Measurements from ENCODE around the gene CDHR1. TPM values are rescaled to one million over a fixed set of nuclear protein-coding genes. Genes with fewer than 3 reads are reported as not detected.
A peak's percentile ranks its signal among the peaks of the same experiment; 100 is the strongest.
"Not testable (repeated sequence)": the region's sequence is repeated elsewhere in the genome, so short reads cannot be mapped to it uniquely, and the experiment has no call there.

Gene CDHR1
- total RNA-seq, 1 experiment from 2014 or later = not detected

- Mint-ChIP-seq H3K27me3 (ENCODE audit: insufficient read depth, unreplicated experiment) (no peaks in the 10 kb centered on the region), H3K9me3 (ENCODE audit: unreplicated experiment) (no peaks in the 10 kb centered on the region), H3K27ac (ENCODE audit: low read depth, unreplicated experiment) (no peak overlapping the region), H3K4me3 (ENCODE audit: unreplicated experiment) (no peak overlapping the region), H3K36me3 (ENCODE audit: insufficient read depth, unreplicated experiment) (no peaks in the 10 kb centered on the region), H3K4me1 (ENCODE audit: insufficient read depth, unreplicated experiment) (peaks cover under 1% of the 10 kb centered on the region)
- intact Hi-C loops (cut with micrococcal nuclease) = no loop called here
- CTCF ChIA-PET = no interaction called here
- DNase-seq (ENCODE audit: unreplicated experiment) = peak; percentile 97
- no TSS peak for BruUV-seq (replicated peaks)
- POLR2A ChIA-PET = interaction anchor here (0.6 to 1.5 kb wide), 9 partner anchors 15 to 179 kb away, joined by 3 to 8 read pairs (median 4); partner anchors contain the start of genes CCSER2 and GHITM
- TF ChIP-seq, protein P1, sequence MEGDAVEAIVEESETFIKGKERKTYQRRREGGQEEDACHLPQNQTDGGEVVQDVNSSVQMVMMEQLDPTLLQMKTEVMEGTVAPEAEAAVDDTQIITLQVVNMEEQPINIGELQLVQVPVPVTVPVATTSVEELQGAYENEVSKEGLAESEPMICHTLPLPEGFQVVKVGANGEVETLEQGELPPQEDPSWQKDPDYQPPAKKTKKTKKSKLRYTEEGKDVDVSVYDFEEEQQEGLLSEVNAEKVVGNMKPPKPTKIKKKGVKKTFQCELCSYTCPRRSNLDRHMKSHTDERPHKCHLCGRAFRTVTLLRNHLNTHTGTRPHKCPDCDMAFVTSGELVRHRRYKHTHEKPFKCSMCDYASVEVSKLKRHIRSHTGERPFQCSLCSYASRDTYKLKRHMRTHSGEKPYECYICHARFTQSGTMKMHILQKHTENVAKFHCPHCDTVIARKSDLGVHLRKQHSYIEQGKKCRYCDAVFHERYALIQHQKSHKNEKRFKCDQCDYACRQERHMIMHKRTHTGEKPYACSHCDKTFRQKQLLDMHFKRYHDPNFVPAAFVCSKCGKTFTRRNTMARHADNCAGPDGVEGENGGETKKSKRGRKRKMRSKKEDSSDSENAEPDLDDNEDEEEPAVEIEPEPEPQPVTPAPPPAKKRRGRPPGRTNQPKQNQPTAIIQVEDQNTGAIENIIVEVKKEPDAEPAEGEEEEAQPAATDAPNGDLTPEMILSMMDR (IDR thresholded peaks at IDR 0.05; ENCODE audit: unreplicated experiment) = no peak
Measured at GRCh38 chr10:84179059-84179710, 15.2 kb upstream of the CDHR1 start.

- DNase-seq (ENCODE audit: unreplicated experiment); H3K36me3 Mint-ChIP-seq (ENCODE audit: insufficient read depth, unreplicated experiment); H3K4me1 Mint-ChIP-seq (ENCODE audit: insufficient read depth, unreplicated experiment); intact Hi-C loops (cut with micrococcal nuclease); CTCF ChIA-PET; H3K4me3 Mint-ChIP-seq (ENCODE audit: unreplicated experiment); H3K27ac Mint-ChIP-seq (ENCODE audit: low read depth, unreplicated experiment); POLR2A ChIA-PET; H3K9me3 Mint-ChIP-seq (ENCODE audit: unreplicated experiment); H3K27me3 Mint-ChIP-seq (ENCODE audit: insufficient read depth, unreplicated experiment); BruUV-seq (replicated peaks): not testable (repeated sequence)
Measured at GRCh38 chr10:84180386-84180785, 14.0 kb upstream of the CDHR1 start.

DNA sequence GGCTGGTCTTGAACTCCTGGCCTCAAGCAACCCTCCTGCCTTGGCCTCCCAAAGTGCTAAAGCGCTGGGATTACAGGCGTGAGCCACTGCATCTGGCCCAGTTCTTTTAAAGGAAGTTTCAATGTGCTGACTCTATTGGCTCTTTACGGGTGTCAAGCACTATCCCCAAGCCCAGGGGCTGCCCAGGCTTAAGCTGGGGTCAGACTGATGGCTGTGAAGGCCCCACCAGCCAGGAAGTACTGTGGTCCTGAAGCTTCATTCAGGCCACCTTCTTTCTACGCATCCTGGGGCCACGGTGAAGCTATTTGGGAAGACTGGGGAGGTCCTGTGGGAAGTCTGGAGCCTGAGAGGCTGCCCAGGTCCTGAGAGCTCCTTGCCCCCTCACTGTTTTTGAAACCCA, 12.7 kb upstream of the CDHR1 start:
- CTCF ChIA-PET = interaction anchor here (0.7 to 1.5 kb wide), 5 partner anchors 10 to 83 kb away, joined by 3 to 13 read pairs (median 4); no protein-coding TSS in a partner anchor

DNA sequence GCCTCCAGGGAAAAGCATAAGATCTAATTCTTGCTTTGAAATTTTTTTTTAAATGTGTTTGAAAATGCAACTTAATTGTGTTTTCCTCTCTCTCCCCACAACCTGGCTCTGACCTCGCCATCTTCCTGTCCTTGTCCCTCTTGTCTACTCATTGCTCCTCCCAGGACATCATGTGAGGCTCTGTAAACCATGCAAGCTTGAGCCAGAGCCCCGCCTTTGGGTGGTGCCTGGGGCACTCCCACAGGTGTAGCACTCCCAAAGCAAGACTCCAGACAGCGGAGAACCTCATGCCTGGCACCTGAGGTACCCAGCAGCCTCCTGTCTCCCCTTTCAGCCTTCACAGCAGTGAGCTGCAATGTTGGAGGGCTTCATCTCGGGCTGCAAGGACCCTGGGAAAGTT, 9.8 kb upstream of the CDHR1 start:
- Mint-ChIP-seq H3K4me1 (ENCODE audit: insufficient read depth, unreplicated experiment) (peaks cover 6% of the 10 kb centered on the region), H3K9me3 (ENCODE audit: unreplicated experiment) (no peaks in the 10 kb centered on the region), H3K27ac (ENCODE audit: low read depth, unreplicated experiment) (no peak overlapping the region), H3K27me3 (ENCODE audit: insufficient read depth, unreplicated experiment) (no peaks in the 10 kb centered on the region), H3K4me3 (ENCODE audit: unreplicated experiment) (no peak overlapping the region), H3K36me3 (ENCODE audit: insufficient read depth, unreplicated experiment) (no peaks in the 10 kb centered on the region)
- ChIA-PET CTCF (interaction anchor here (1.5 to 1.9 kb wide), 4 partner anchors 19 to 37 kb away, joined by 3 to 8 read pairs (median 4); no protein-coding TSS in a partner anchor), POLR2A (interaction anchor here (1.0 kb wide), 1 partner anchor 45 kb away, joined by 3 read pairs; the partner anchor contains the start of gene GHITM)
- DNase-seq (ENCODE audit: unreplicated experiment) = peak; percentile 27
- TF ChIP-seq, protein P1 (IDR thresholded peaks at IDR 0.05; ENCODE audit: unreplicated experiment) = no peak
- BruUV-seq (replicated peaks) = no TSS peak
- intact Hi-C loops (cut with micrococcal nuclease) = no loop called here

More for the DNA sequence above, 12.7 kb upstream of the CDHR1 start:
- Mint-ChIP-seq H3K27ac (ENCODE audit: low read depth, unreplicated experiment) (no peak overlapping the region), H3K36me3 (ENCODE audit: insufficient read depth, unreplicated experiment) (no peaks in the 10 kb centered on the region), H3K27me3 (ENCODE audit: insufficient read depth, unreplicated experiment) (no peaks in the 10 kb centered on the region), H3K9me3 (ENCODE audit: unreplicated experiment) (no peaks in the 10 kb centered on the region), H3K4me3 (ENCODE audit: unreplicated experiment) (no peak overlapping the region), H3K4me1 (ENCODE audit: insufficient read depth, unreplicated experiment) (peaks cover 6% of the 10 kb centered on the region)
- TF ChIP-seq, protein P1 (IDR thresholded peaks at IDR 0.05; ENCODE audit: unreplicated experiment) = no peak
- no TSS peak for BruUV-seq (replicated peaks)
- intact Hi-C loops (cut with micrococcal nuclease) = no loop called here
- POLR2A ChIA-PET = no interaction called here
- no peak for DNase-seq (ENCODE audit: unreplicated experiment)

All from MCF 10A (cell line).